HAP-1 (cell line): ENCODE data around the gene TSPEAR.
"Not testable (repeated sequence)": the region's sequence is repeated elsewhere in the genome, so short reads cannot be mapped to it uniquely, and the experiment has no call there.

Experiments used
- DNase-seq, 2 experiments: peaks; one replicate each; pipeline ENCODE4 v3.0.0-alpha.2; 2016 to 2020; ENCODE audit warnings: low spot score in 2 of 2
- H3K27me3 ChIP-seq: fragments of 250-450 bp; sonication (Bioruptor Pico); 2 replicates; pipeline ENCODE4 v1.5.1; 2020; ENCODE audit warnings: low read depth, mild to moderate bottlenecking, moderate library complexity
- H3K36me3 ChIP-seq: fragments of 250-450 bp; sonication (Bioruptor Pico); replicated peaks from 2 replicates; pipeline ENCODE4 v1.5.1; 2020; ENCODE audit warnings: mild to moderate bottlenecking
- H3K4me1 ChIP-seq: fragments of 250-450 bp; sonication (Bioruptor Pico); 2 replicates; pipeline ENCODE4 v1.5.1; 2020; ENCODE audit warnings: mild to moderate bottlenecking
- H3K4me3 ChIP-seq: fragments of 250-450 bp; sonication (Bioruptor Pico); 2 replicates; pipeline ENCODE4 v1.5.1; 2020; ENCODE audit warnings: mild to moderate bottlenecking, moderate library complexity
- H3K9me3 ChIP-seq: fragments of 250-450 bp; sonication (Bioruptor Pico); 2 replicates; pipeline ENCODE4 v1.5.1; 2020; ENCODE audit warnings: mild to moderate bottlenecking, moderate library complexity
- in situ Hi-C: fragments of 300-500 bp; cut with MboI; formaldehyde crosslinking; loops from 3 replicates; pipeline ENCODE4 v1.14.3; 2020; ENCODE audit warnings: low sequenced_read_pairs, inconsistent platforms, mixed read lengths

TSPEAR gene

GRCh38 chr21:44509539-44509938 lies 201.8 kb downstream of the TSPEAR start:
- H3K4me3 ChIP-seq: no peak overlapping the region
- DNase-seq: no peak
- H3K9me3 ChIP-seq: no peaks in the 10 kb centered on the region
- no peaks in the 10 kb centered on the region for H3K4me1 ChIP-seq
- no peaks in the 10 kb centered on the region for H3K36me3 ChIP-seq
- in situ Hi-C loops: loop anchor here (5.0 kb wide), 1 partner anchor 283 kb away; no protein-coding TSS in a partner anchor
- no peaks in the 10 kb centered on the region; the same call in 1 of the 2 replicates for H3K27me3 ChIP-seq

GRCh38 chr21:44508711-44509445 lies 202.5 kb downstream of the TSPEAR start:
- no peak for DNase-seq
- H3K9me3 ChIP-seq: no peaks in the 10 kb centered on the region
- no peaks in the 10 kb centered on the region for H3K36me3 ChIP-seq
- in situ Hi-C loops: loop anchor here (5.0 kb wide), 1 partner anchor 283 kb away; no protein-coding TSS in a partner anchor
- H3K27me3 ChIP-seq: no peaks in the 10 kb centered on the region; the same call in 1 of the 2 replicates
- no peak overlapping the region for H3K4me3 ChIP-seq
- no peaks in the 10 kb centered on the region for H3K4me1 ChIP-seq

GRCh38 chr21:44508426-44508710 lies 203.0 kb downstream of the TSPEAR start:
- in situ Hi-C loops: loop anchor here (5.0 kb wide), 1 partner anchor 284 kb away; no protein-coding TSS in a partner anchor
- Histone ChIP-seq H3K9me3 (no peaks in the 10 kb centered on the region), H3K36me3 (no peaks in the 10 kb centered on the region), H3K27me3 (no peaks in the 10 kb centered on the region; the same call in 1 of the 2 replicates), H3K4me3 (no peak overlapping the region), H3K4me1 (no peaks in the 10 kb centered on the region)
- DNase-seq: no peak

- H3K9me3 ChIP-seq: no peaks in the 10 kb centered on the region
- H3K4me1 ChIP-seq: no peaks in the 10 kb centered on the region
- no peak overlapping the region for H3K4me3 ChIP-seq
- H3K27me3 ChIP-seq: no peaks in the 10 kb centered on the region; the same call in 1 of the 2 replicates
- in situ Hi-C loops: loop anchor here (5.0 kb wide), 1 partner anchor 284 kb away; no protein-coding TSS in a partner anchor
- DNase-seq: no peak
- no peaks in the 10 kb centered on the region for H3K36me3 ChIP-seq
Measured at GRCh38 chr21:44507673-44508425, 203.5 kb downstream of the TSPEAR start.

GRCh38 chr21:44506279-44507255 lies 204.8 kb downstream of the TSPEAR start:
- DNase-seq: no peak
- no peaks in the 10 kb centered on the region; the same call in 1 of the 2 replicates for H3K27me3 ChIP-seq
- in situ Hi-C loops: loop anchor here (5.0 kb wide), 1 partner anchor 286 kb away; no protein-coding TSS in a partner anchor
- H3K4me3 ChIP-seq: no peak overlapping the region
- no peaks in the 10 kb centered on the region for H3K9me3 ChIP-seq
- no peaks in the 10 kb centered on the region for H3K36me3 ChIP-seq
- H3K4me1 ChIP-seq: no peaks in the 10 kb centered on the region

- H3K36me3 ChIP-seq: no peaks in the 10 kb centered on the region
- no peak for DNase-seq
- H3K4me1 ChIP-seq: no peaks in the 10 kb centered on the region
- no peaks in the 10 kb centered on the region; the same call in 1 of the 2 replicates for H3K27me3 ChIP-seq
- no peak overlapping the region for H3K4me3 ChIP-seq
- no peaks in the 10 kb centered on the region for H3K9me3 ChIP-seq
- in situ Hi-C loops: loop anchor here (5.0 kb wide), 1 partner anchor 287 kb away; no protein-coding TSS in a partner anchor
Measured at GRCh38 chr21:44505673-44506278, 205.6 kb downstream of the TSPEAR start.

GRCh38 chr21:44503901-44504399 lies 207.4 kb downstream of the TSPEAR start:
- no peak overlapping the region for H3K4me3 ChIP-seq
- in situ Hi-C loops: no loop called here
- H3K36me3 ChIP-seq: no peaks in the 10 kb centered on the region
- H3K9me3 ChIP-seq: no peaks in the 10 kb centered on the region
- H3K27me3 ChIP-seq: peaks cover 7% of the 10 kb centered on the region; the same call in 1 of the 2 replicates
- no peak for DNase-seq
- no peaks in the 10 kb centered on the region for H3K4me1 ChIP-seq

GRCh38 chr21:44503006-44503889 lies 208.1 kb downstream of the TSPEAR start:
- in situ Hi-C loops, H3K27me3 ChIP-seq, H3K4me3 ChIP-seq, H3K9me3 ChIP-seq, DNase-seq, H3K4me1 ChIP-seq, H3K36me3 ChIP-seq: not testable (repeated sequence)

GRCh38 chr21:44502171-44502958 lies 209.0 kb downstream of the TSPEAR start:
- Histone ChIP-seq H3K36me3 (no peaks in the 10 kb centered on the region), H3K4me1 (no peaks in the 10 kb centered on the region), H3K9me3 (no peaks in the 10 kb centered on the region), H3K4me3 (no peak overlapping the region), H3K27me3 (peaks cover 7% of the 10 kb centered on the region; the same call in 1 of the 2 replicates)
- no peak for DNase-seq
- in situ Hi-C loops: no loop called here

- Histone ChIP-seq H3K4me1 (no peaks in the 10 kb centered on the region), H3K9me3 (no peaks in the 10 kb centered on the region), H3K36me3 (no peaks in the 10 kb centered on the region), H3K4me3 (no peak overlapping the region), H3K27me3 (peaks cover 7% of the 10 kb centered on the region)
- DNase-seq: no peak
- in situ Hi-C loops: no loop called here
Measured at GRCh38 chr21:44500111-44500510, 211.3 kb downstream of the TSPEAR start.

GRCh38 chr21:44499631-44500030 lies 211.7 kb downstream of the TSPEAR start:
- in situ Hi-C loops: no loop called here
- no peaks in the 10 kb centered on the region for H3K4me1 ChIP-seq

More at GRCh38 chr21:44499631-44500030, 211.7 kb downstream of the TSPEAR start:
- Histone ChIP-seq H3K4me3 (no peak overlapping the region), H3K27me3 (peaks cover 7% of the 10 kb centered on the region), H3K36me3 (no peaks in the 10 kb centered on the region), H3K9me3 (no peaks in the 10 kb centered on the region)
- no peak for DNase-seq
